K562 (cell line): ENCODE data around the gene ABLIM2. TPM values are rescaled to one million over a fixed set of nuclear protein-coding genes. Genes with fewer than 3 reads are reported as not detected.

Experiments
- ASH1L ChIP-seq: fragments of 450-650 bp; IDR thresholded peaks from 2 replicates; pipeline ENCODE4 v1.6.1; 2018; ENCODE audit warnings: borderline replicate concordance, mild to moderate bottlenecking, low read depth; ENCODE audit not compliant: partially characterized antibody
- BRCA1 ChIP-seq, 2 experiments: fragments of 450-650 bp in 1 of 2; sonication (generic) in 1 of 2; formaldehyde crosslinking in 1 of 2; IDR thresholded peaks; 2 replicates each; pipeline versions ENCODE4 v1.5.0 to v1.6.1; 2017 to 2020; ENCODE audit warnings: mild to moderate bottlenecking in 1 of 2, missing genetic modification reagents in 1 of 2
- CTBP1 ChIP-seq: fragments of 450-650 bp; IDR thresholded peaks from 2 replicates; pipeline ENCODE4 v1.6.1; 2016; ENCODE audit warnings: borderline replicate concordance
- EP300 ChIP-seq: IDR thresholded peaks from 2 replicates; pipeline ENCODE4 v1.6.1; 2012; ENCODE audit warnings: low read length, improper control_type of control experiment
- ESRRA ChIP-seq: fragments of 450-650 bp; IDR thresholded peaks from 2 replicates; pipeline ENCODE4 v1.6.1; 2014; ENCODE audit warnings: low read depth, mild to moderate bottlenecking, moderate library complexity, borderline replicate concordance
- ILF3 ChIP-seq: fragments of 450-650 bp; IDR thresholded peaks from 2 replicates; pipeline ENCODE4 v1.6.1; 2018; ENCODE audit warnings: antibody characterized with exemption, mild to moderate bottlenecking, moderate library complexity, borderline replicate concordance
- MCM7 ChIP-seq, 2 experiments: fragments of 450-650 bp; IDR thresholded peaks; 2 replicates each; pipeline ENCODE4 v1.6.1; 2016 to 2018
- MYNN ChIP-seq, 2 experiments: sonication (generic); formaldehyde crosslinking in 1 of 2; IDR thresholded peaks; 2 replicates each; pipeline versions ENCODE4 v1.5.0 to v1.6.1; 2016 to 2020; ENCODE audit warnings: antibody characterized with exemption in 1 of 2, missing genetic modification reagents in 1 of 2
- RBM14 ChIP-seq: fragments of 200-400 bp; formaldehyde crosslinking; IDR thresholded peaks from 2 replicates; pipeline ENCODE4 v1.6.1; 2018; ENCODE audit warnings: low read depth, mild to moderate bottlenecking, low read length, moderate library complexity, borderline replicate concordance; ENCODE audit not compliant: insufficient read depth
- SIN3B ChIP-seq: fragments of 450-650 bp; IDR thresholded peaks from 2 replicates; pipeline ENCODE4 v1.6.1; 2017; ENCODE audit warnings: low read depth, mild to moderate bottlenecking, moderate library complexity
- ZFP1 ChIP-seq: fragments of 450-650 bp; formaldehyde crosslinking; IDR thresholded peaks from 2 replicates; pipeline ENCODE4 v1.4.0; 2020; ENCODE audit warnings: mild to moderate bottlenecking, mixed read lengths
- ZNF695 ChIP-seq: fragments of 450-650 bp; formaldehyde crosslinking; IDR thresholded peaks from 2 replicates; pipeline ENCODE4 v1.4.0; 2020; ENCODE audit warnings: mild to moderate bottlenecking, moderate library complexity
- polyA plus RNA-seq, 8 experiments: library from polyadenylated mRNA; depleted of rRNA in 4 of 8; stranded (reverse) in 5 of 8; unstranded in 3 of 8; fragments of >200 nt; fragmentation: Nextera tagmentation in 2 of 8; fragmentation: Illumina TruSeq in 1 of 8; extraction: Ambion mirVana in 2 of 8; extraction: Trizol in 1 of 8; gene quantifications; 2 replicates each; pipeline versions ENCODE4 v1.2.1 to v1.2.3, GENCODE V29; 2011 to 2014; ENCODE audit warnings: inconsistent platforms in 1 of 8, missing spikeins in 1 of 8
- total RNA-seq, 7 experiments: library from RNA; depleted of rRNA in 6 of 7; stranded (reverse); fragments of >200 nt in 6 of 7; fragmentation: Illumina TruSeq in 2 of 7; extraction: Trizol in 2 of 7; gene quantifications; 2 replicates each; pipeline versions ENCODE4 v1.2.1 to v1.2.3, GENCODE V29; 2011 to 2021; ENCODE audit warnings: low replicate concordance in 1 of 7
- TF ChIP-seq, protein P1 (sequence below): IDR thresholded peaks from 2 replicates; pipeline ENCODE4 v1.6.1; 2011; ENCODE audit warnings: borderline replicate concordance, low read depth, mild to moderate bottlenecking, moderate library complexity, low read length; ENCODE audit not compliant: insufficient read depth, poor library complexity, severe bottlenecking

Gene ABLIM2
- total and polyA plus RNA-seq, 9 of the 15 experiments (the other 6 are each of a cell fraction or from before 2014, with no cell fraction given): not detected

DNA sequence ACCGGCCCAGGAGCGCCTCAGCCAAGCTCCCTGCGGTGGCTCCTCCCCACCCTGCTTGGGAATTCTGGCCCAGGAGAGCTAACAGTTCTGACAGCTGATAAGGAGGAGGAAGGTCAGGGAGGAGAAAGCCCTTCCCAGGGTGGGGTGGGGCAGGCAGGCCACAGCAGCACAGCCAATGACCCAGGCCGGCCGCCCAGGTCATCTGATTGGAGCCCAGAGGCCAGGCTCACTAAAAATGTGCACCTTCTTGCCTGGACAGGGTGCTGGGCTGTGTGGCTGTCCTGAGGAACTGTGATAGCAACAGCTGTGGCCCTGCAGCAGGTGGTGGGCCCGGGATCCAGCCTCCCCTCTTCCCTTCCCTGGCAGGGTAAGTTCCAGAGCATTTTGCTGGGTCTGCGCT lies 23.2 kb upstream of the ABLIM2 start (continued):
- TF ChIP-seq CTBP1: peak; percentile 31; the same call in 1 of the 2 replicates
- no peak for TF ChIP-seq ZFP1 (CRISPR knock-in tag)
- no peak for TF ChIP-seq EP300
- TF ChIP-seq MYNN (IDR thresholded peaks at IDR 0.05): no peak
- no peak for TF ChIP-seq MYNN (CRISPR knock-in tag; IDR thresholded peaks at IDR 0.05)
- TF ChIP-seq ESRRA: peak; percentile 60
- no peak for TF ChIP-seq BRCA1 (IDR thresholded peaks at IDR 0.05)
- no peak for TF ChIP-seq BRCA1 (CRISPR knock-in tag; IDR thresholded peaks at IDR 0.05)
- TF ChIP-seq SIN3B: no peak
- TF ChIP-seq ZNF695 (CRISPR knock-in tag): no peak
- TF ChIP-seq RBM14: no peak
- TF ChIP-seq, protein P1, sequence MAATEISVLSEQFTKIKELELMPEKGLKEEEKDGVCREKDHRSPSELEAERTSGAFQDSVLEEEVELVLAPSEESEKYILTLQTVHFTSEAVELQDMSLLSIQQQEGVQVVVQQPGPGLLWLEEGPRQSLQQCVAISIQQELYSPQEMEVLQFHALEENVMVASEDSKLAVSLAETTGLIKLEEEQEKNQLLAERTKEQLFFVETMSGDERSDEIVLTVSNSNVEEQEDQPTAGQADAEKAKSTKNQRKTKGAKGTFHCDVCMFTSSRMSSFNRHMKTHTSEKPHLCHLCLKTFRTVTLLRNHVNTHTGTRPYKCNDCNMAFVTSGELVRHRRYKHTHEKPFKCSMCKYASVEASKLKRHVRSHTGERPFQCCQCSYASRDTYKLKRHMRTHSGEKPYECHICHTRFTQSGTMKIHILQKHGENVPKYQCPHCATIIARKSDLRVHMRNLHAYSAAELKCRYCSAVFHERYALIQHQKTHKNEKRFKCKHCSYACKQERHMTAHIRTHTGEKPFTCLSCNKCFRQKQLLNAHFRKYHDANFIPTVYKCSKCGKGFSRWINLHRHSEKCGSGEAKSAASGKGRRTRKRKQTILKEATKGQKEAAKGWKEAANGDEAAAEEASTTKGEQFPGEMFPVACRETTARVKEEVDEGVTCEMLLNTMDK: no peak
- no peak for TF ChIP-seq ILF3
- no peak for TF ChIP-seq ASH1L
- no peak for TF ChIP-seq MCM7 (IDR thresholded peaks at IDR 0.05)
